HG03025 (cell line): ENCODE data around the gene SMOC2.
"Not testable (repeated sequence)": the region's sequence is repeated elsewhere in the genome, so short reads cannot be mapped to it uniquely, and the experiment has no call there.

ENCODE experiments used
- ATAC-seq: cut with Tn5 transposase; IDR thresholded peaks from one replicate; pipeline ENCODE4 v1.9.1; 2021; ENCODE audit warnings: mild to moderate bottlenecking, moderate library complexity; ENCODE audit not compliant: unreplicated experiment, low FRiP score

Gene SMOC2

GRCh38 chr6:168670401-168670985, 229.5 kb downstream of the SMOC2 start:
- no peak for ATAC-seq

GRCh38 chr6:168671028-168671862, 230.3 kb downstream of the SMOC2 start:
- ATAC-seq: no peak

- no peak for ATAC-seq
Observed at GRCh38 chr6:168671863-168672546, 231.0 kb downstream of the SMOC2 start.

- no peak for ATAC-seq
Observed at GRCh38 chr6:168674595-168674994, 233.6 kb downstream of the SMOC2 start.

- no peak for ATAC-seq
Observed at GRCh38 chr6:168675375-168675774, 234.4 kb downstream of the SMOC2 start.

GRCh38 chr6:168675933-168676551, 235.1 kb downstream of the SMOC2 start:
- no peak for ATAC-seq

GRCh38 chr6:168676552-168677322, 235.8 kb downstream of the SMOC2 start:
- ATAC-seq: no peak

GRCh38 chr6:168677323-168677781, 236.4 kb downstream of the SMOC2 start:
- not testable (repeated sequence) for ATAC-seq

- no peak for ATAC-seq
Observed at GRCh38 chr6:168678077-168678476, 237.1 kb downstream of the SMOC2 start.

GRCh38 chr6:168678588-168678987, 237.6 kb downstream of the SMOC2 start:
- ATAC-seq: no peak

GRCh38 chr6:168681748-168682147, 240.8 kb downstream of the SMOC2 start:
- ATAC-seq: no peak

- ATAC-seq: no peak
Observed at GRCh38 chr6:168683621-168684020, 242.6 kb downstream of the SMOC2 start.

- ATAC-seq: no peak
Observed at GRCh38 chr6:168684471-168684870, 243.5 kb downstream of the SMOC2 start.

- ATAC-seq: no peak
Observed at GRCh38 chr6:168684906-168685305, 243.9 kb downstream of the SMOC2 start.

GRCh38 chr6:168686029-168686738, 245.2 kb downstream of the SMOC2 start:
- ATAC-seq: no peak

- ATAC-seq: no peak
Observed at GRCh38 chr6:168686831-168687730, 246.1 kb downstream of the SMOC2 start.

- ATAC-seq: no peak
Observed at GRCh38 chr6:168690271-168690670, 249.3 kb downstream of the SMOC2 start.

GRCh38 chr6:168691774-168692173, 250.8 kb downstream of the SMOC2 start:
- ATAC-seq: no peak
